Measurements from ENCODE around the gene GMDS.

Gene GMDS

DNA sequence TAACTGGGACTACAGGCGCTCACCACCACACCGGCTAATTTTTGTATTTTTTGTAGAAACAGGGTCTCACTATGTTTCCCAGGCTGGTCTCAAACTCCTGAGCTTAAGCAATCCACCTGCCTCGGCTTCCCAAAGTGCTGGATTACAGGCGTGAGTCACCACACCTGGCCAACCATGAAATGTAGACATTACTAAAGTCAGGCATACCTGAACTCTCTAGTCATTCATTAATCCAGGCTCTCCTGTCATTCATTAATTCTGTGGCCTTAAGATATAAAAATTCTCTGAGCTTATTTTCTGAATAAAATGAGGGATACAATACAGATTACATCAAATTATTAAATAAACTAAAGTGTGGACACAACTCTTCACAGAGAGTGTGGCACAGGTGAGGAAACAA lies 159.7 kb downstream of the GMDS start:
- DNase-seq: no peak

DNA sequence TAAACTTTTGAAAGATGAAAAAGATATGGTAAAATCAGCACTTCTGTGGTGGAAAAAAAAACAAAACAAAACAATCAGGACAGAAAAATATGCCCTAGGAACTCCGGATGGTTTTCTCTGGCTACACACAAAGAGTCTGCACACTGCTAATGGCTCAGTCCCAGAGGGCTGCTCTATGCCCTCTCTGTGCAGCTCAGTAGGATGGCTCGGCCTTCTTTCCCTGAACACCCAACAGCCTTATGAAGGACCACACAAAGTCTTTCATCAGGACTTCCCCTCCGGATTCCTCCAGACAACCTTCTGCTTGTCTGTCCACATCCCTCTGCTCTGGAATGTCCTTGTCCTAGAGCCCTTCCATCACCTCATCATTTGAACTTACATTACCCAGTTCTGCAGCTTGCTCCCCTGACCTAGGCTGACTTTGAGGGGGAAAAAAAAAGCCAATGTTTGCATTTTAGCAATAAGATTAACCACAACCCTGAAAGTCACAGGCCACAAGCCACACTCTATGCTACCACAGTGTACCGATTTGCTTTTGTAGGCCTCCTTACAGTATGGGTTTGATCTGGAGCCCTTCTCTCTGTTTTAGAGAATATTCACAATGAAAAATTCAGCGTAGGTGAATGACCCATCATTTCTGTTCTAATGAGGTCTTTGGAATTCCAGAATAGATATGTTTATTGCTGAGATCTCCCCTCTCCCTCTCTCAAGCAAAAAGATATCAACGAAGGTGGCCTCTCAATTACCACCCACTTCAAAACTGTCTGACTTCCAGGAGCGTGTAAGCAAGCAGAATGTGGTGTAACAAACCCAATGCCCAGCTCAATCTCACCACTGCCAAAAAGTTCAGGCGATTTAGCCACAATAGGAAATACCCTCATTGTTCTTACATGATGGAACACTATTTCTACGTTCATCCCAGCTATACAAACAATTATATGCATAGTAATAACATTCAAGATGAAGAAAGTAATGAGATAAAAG lies 164.0 kb downstream of the GMDS start:
- no peak for DNase-seq

DNA sequence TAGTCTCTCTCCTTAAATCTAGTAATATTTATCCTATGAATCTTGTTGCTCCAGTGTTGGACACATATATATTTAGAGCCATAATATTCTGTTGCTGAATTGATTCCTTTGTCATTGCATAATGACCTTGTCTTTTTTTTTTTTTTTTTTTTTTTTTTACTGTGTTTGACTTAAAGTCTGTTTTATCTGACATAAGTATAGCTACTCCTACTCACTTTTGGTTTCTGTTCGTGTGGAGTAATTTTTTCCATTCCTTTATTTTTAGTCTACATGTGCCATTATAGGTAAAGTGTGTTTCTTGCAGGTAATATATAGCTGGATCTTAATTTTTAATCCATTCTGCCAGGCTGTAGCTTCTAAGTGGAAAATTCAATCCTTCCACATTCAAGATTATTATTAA lies 166.5 kb downstream of the GMDS start:
- no peak for DNase-seq

DNA sequence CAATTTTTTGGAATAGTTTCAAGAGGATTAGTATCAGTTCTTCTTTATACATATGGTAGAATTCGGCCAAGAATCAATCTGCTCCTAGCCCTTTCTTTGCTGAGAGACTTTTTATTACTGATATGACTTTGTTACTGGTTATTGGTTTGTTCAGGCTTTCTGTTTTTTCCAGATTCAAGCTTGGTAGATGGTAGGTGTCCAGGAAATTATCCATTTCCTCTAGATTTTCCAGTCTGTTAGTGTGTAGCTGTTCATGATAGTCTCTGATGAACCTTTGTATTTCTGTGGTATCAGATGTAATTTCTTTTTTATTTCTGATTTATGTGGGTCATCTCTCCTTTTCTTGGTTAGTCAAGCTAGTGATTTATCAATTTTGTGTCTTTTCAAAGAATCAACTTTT lies 167.6 kb downstream of the GMDS start:
- no peak for DNase-seq

DNA sequence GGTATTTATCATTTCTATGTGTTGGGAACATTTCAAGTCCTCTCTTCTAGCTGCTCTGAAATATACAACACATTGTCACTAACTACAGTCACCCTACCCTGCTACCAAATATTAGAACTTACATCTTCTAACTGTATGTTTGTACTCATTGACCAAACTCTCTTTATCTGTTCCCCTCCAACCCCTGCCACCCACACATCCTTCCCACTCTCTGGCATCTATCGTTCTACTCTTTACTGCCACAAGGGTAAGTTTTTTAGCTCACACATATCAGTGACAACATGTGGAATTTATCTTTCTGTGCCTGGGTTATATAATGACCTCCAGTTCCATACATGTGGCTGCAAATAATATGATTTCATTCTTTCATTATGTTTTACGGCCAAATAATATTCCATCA lies 171.9 kb downstream of the GMDS start:
- no peak for DNase-seq

DNA sequence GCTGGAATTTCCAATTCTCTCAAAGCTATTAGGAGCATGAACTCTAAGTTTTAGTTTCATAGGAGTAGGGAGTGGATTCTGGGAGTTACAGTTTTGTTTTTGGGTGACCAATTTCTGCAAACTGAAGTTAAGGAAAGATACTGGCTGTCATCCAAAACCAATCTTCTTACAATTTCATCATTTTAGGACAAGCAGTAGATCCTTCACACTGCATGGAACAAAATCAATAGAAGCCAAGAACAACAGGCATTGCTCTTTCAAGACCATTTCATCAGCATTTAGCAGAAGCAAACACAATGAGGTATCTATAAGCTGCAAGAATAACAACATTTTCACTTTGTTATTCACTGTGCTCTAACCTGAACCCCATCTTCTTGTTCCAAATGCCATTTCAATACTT lies 173.0 kb downstream of the GMDS start:
- no peak for DNase-seq

DNA sequence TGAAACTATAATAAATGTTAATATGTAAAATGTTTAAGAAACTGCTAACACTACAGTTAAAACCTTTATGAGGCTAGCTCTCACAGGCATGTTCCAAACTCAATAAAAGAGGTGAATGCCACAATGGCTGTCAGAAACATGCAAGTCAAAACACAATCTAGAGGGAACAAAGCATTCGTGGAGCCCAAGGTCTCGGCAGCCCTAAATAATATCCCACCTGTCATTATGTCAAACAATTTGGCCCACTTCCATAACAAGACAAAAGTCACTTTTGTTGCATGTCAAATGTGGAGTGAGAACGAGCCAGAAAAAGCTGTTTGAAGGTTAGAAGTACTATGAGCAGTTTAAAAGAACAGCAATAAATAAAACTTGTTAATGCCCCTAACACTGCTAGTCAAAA lies 181.9 kb downstream of the GMDS start:
- peak in 1 of 3 experiments; percentile 63 for DNase-seq

DNA sequence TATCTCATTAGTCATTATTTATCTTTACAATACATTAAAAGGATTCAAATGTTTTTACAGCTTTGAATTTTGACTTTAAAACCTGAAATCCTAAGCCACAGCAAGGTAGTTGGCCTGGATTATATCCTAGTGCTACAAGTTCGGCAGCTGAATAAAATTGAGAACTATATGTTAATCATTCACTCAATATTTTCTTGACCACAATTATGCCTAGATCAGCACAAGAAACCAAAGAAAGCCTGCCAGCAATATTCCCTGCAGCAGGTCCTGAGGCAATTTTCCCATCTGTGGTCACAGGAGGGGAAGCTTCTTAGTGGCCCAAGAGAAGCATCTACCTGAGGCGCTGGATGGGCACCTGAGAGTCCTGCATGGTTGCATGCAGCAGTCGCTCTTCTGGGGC lies 183.5 kb downstream of the GMDS start:
- no peak for DNase-seq

DNA sequence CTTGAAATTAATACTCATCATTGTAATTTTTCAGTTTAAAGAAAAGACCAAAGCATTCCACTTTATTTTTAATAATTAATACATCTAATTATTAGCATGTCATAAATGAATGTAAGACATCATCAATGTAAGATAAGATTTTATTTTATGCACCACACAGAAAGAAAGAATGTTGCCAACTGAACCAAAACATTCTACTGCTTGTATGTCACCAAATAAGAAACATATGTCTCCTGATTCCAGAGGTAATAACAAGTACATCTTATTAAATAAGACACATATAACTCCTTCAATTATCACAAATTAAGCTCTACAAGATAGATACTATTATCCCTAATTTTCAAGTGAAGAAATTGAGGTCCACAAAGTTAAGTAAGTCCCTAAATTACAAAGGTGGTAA lies 189.5 kb downstream of the GMDS start:
- DNase-seq: no peak

DNA sequence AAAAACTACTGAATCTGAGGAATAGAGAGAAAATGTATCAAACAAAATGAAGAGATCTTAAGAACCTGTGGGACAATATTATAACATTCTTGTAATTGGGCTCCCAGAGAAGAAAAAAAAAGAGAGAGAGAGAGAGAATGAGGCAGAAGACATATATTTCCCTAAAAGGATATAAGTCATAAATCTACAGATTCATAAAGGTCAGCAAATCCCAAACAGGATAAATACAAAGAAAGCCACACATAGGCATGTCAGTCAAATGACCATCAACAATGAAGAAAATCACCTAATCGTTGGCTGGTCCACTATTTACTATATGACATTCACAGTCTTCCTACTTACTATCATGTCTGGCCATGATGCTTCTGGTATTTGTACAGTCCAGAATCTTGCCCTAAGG lies 190.3 kb downstream of the GMDS start:
- no peak for DNase-seq

DNA sequence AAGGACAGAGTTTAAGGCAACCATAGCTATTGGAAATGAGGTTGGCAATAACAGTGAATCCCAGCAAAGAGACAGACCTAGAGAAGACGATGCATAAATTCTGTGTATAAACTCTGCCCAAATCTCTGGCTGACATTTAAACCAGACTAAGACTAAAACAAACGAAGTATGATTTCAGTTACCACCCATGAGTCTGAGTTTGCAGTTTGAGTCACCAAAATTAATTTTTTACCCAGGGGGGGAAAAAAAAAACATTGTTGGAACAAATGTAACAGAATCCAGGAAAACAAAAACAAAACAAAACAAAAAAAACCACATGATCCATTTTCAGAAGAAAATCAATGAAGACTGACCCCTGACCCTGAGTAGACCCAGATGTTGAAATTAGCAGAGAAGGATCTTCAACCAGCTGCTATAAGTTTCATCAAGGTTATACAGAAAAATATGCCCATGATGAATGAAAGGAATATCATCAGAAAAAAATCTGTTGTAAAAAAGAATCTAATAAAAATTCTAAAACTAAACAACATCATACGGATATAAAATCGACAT lies 190.8 kb downstream of the GMDS start:
- no peak for DNase-seq

DNA sequence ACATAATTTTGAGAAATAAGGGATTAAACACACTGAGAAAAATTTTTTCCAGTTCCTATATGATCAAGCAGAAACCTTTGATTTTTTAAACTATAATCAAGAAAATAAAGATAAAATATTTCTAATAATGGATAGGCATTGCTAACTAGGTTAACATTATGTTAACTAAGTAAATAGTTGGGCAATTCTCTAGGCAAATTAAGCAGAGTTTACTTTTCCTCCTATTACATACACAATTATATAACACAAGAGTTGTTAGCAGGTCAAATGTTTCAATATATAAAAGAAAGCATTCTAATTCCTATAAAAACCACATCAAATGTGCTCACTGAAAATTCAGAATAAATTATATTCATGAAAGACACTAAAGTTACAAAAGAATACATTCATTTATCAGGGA lies 191.7 kb downstream of the GMDS start:
- no peak for DNase-seq

DNA sequence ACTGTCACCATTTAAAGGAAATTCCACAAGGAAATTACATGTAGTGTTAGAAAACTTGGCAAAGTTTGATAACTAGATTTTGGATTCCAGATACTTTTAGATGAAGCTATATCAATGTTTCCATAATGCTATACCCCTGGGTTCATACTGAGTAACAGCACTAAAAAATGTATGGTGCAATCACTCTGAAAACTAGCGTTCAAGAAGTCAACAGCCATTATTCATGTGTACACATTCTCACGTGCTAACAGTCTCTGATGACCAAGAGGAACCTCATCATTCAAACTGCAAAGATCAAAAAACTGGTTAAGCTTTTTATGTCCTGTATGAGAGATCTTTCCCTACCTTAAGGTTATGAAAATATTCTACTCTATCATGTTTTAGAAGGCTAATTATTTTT lies 197.6 kb downstream of the GMDS start:
- DNase-seq: no peak

DNA sequence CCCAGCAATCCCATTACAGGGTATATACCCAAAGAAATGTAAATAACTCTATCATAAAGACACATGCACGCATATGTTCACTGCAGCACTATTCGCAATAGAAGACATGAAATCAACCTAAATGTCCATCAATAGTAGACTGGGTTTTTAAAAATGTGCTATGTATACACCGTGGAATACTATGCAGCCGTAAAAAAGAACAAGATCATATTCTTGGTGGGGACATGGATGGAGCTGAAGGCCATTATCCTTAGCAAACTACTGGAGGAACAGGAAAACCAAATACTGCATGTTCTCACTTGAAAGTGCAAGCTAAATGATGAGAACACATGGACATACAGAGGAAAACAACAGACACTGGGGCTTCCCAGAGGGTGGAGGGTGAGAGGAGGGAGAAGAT lies 201.2 kb downstream of the GMDS start:
- no peak for DNase-seq

DNA sequence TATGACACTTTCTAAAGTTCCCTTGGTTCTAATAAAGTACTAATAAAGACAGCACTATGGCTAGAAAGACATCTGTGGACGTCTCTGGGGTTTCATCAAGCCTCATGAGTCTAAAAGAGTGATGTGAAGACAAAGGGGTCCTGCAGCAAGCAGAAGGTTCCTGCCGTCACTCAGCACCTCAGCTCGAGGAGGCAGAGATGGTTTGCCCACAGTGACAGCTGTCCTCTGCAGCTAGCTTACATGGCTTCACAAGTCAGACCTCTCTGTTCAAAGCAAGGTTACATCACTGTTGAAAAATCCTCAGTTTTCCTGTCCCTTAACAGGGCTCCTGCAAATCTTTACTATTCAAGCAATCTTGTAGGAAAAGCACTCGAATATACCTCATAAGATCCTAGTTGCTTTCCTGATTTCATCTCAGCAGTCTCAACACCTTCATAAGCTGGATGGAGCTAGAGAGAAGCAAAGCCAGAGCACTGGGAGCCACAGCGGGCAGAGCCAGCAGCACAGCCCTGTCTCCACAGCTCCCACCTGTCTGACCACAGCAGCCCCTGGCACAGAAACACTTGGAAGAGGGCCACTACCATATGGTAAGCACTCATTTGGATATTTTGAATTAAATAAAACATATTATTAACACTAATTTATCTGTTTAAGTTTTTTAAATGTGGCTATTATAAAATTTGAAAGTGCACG lies 202.3 kb downstream of the GMDS start:
- no peak for DNase-seq

DNA sequence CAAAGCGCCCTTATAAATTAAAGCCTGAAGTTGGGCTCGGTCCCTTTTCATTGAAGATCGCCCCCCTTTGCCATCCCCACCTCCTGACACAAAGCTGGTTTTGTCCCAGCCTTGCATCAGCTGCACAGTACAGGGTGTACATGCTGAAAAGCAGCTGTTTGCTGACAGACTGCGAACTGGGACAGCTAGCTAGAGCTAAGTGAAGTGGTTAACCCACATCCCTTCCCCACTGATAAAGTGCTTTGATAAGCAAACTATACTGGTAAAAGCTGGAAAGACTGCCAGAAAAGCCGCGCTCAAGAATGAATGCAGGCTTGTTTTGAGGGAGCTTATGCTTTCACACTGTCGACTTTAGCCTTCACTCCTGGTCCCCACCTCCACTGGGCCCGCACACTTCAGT lies 207.3 kb downstream of the GMDS start:
- DNase-seq: no peak

DNA sequence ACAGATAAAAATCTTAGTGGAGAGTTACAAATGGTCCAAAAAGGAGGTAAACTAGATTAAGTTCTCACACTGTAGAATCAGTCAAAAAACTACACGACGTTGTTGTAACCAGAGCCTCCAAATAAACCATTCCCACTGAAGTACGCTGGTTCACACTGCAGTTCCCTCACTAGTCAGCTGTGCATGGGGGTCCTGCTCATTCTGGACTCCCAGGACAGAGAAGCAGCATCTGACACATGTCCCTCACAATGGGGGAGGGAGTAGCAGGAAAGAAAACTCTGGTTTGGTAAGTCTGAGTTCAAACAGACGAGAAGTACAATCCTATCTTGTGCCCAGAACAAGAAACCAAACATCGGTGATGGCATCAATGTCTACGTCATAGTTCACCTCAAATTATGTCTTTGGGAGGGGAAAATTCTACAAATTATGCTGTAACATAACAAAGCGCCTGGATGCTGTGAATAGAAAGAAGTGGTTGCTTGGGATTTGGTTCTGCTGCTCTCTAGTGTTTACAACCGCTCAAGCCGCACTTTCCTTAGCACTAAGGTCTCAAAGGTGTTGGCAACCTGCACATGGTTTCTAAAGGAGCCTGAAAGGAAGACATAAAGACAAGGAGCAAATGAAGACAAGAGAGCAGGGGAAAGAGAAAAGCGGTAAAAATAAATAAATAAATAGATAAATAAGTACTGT lies 208.0 kb downstream of the GMDS start:
- peak in 1 of 3 experiments; percentile 5 for DNase-seq

DNA sequence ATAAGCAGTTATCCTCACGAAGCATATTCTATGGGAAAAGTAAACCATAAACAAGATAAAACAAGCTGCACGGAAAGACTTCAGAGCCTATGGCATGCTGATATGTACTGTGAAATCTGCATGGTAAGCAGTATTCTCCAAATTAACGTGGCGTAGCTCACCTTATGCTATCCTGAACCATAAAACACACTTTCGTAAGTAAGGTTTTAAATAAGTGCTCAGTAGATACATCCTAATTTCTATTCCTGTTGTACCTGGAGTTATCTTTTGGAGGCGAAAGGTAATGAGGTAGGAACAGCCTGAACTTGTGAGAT lies 208.7 kb downstream of the GMDS start:
- no peak for DNase-seq

DNA sequence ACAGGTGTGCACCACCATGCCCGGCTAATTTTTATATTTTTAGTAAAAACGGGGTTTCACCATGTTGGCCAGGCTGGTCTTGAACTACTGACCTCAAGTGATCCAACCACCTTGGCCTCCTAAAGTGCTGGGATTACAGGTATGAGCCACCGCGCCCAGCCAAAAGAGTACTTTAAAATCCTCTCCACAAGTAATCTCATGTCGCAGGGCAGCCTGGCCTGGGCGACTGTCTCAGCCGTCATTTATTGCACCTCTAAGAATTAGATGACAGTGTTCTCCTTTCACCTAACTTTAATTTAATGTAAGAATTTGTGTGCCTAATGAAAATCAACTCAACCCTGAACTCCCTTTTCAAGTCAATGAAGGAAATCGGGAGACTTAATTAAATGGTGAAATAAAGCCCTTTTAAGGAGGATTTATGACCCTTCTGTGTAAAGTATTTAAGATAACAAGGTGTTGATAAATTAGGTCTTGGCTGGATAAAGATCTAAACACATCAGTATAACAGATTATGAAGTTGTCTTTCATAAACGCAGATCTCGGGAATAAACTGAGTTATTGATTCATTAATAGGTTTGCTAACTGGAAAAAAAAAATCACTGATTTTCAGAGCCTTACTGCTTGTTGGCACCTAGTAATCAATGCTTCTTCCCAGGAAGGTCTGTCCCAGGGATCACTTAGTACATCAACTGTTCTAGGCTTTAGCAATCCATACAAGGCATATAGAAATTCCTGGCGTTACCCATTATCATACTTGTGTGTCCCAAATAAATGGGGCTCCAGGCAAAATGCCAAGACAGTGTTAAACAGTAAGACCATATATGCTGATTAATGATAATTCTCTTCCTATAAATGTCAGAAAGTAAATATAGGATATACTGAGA lies 209.3 kb downstream of the GMDS start:
- DNase-seq: no peak

DNA sequence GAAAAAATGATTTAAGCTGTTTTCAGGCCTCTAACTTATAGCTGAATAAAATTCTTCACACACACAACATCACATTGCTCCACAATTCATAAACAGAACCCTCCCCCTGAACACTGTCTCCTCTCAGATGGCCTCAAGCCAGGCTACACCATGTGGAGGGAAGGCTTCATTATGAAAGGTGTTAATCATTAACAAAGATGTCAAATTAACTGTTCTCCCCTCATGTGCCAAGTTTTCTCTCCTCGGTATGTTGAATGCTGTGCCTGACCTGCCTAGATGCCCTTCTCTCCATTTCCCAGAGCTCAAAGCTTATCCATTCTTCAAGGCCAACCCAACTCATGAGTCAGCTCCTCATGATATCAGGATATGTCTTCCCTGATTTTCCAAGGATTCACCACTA lies 210.4 kb downstream of the GMDS start:
- DNase-seq: no peak

DNA sequence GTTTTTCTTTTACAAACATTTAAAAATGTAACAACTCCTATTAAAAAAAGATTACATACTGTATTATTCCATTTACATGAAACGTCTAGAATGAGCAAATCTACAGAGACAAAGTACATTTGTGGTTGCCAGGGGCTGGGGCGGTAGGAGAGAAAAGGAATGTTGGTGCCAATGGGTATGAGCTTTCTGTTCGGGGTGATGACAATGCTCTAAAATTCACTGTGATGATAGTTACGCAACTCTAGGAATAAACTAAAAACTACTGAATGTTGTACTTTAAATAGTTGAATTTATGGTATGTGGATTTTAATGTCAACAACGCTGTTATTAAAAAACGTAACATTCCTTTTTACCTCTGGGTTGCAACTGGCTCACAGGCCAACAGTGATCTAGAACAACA lies 211.1 kb downstream of the GMDS start:
- no peak for DNase-seq

DNA sequence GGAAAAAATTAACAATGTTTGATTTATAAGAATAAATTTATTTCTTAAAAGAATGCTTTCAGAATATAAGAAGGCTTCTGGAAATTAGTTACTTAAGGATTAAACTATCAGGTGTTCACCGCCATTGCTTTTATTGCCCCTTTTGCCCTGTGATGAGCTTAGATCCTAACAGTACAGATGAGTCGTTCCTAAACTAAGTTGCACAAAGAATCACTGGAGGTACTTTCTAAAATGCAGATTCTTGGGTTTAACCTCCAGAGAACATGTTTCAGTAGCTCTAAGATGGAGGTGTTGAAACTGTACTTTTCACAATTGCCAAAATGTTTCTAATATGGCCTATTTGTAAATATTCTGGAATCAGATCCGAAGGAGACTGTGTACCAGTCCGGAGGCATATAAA lies 211.9 kb downstream of the GMDS start:
- DNase-seq: no peak

All from NCI-H1417 (cell line).